ENCODE results near the gene PRR30. TPM values are rescaled to one million over a fixed set of nuclear protein-coding genes. Genes with fewer than 3 reads are reported as not detected.
A peak's percentile ranks its signal among the peaks of the same experiment; 100 is the strongest.

Gene PRR30
- total and polyA plus RNA-seq, 2 of the 4 experiments (the other 2 are of a cell fraction), result not detected

GRCh38 chr2:27133905-27134780 lies 5.1 kb downstream of the PRR30 start, which contains the start of gene PREB (continued):
- TF ChIP-seq CEBPB (IDR thresholded peaks at IDR 0.05; ENCODE audit: low read depth, low read length) (no peak), RFX5 (IDR thresholded peaks at IDR 0.05; ENCODE audit: low read depth, low read length) (no peak), RCOR1 (IDR thresholded peaks at IDR 0.05; ENCODE audit: insufficient replicate concordance, low read length) (no peak), USF2 (IDR thresholded peaks at IDR 0.05; ENCODE audit: low read depth, low read length) (peak; percentile 24; the same call in 1 of the 2 replicates), BHLHE40 (IDR thresholded peaks at IDR 0.05; ENCODE audit: low read depth, low read length) (no peak)

All from IMR-90 (cell line).